Sigmoid colon (tissue), 4 donors: Measurements from ENCODE around the gene SULF2.

ENCODE experiments used
- EP300 ChIP-seq, 4 donors: sonication (generic); formaldehyde crosslinking; IDR thresholded peaks; one replicate each; pipeline ENCODE4 v1.6.1; 2017; ENCODE audit warnings: antibody characterized with exemption in 4 of 4
- POLR2A ChIP-seq, 2 donors: fragments of 450-650 bp; IDR thresholded peaks; one replicate each; pipeline ENCODE4 v1.6.1; 2016; ENCODE audit warnings: antibody characterized with exemption in 2 of 2, mild to moderate bottlenecking in 2 of 2, moderate library complexity in 2 of 2
- POLR2AphosphoS5 ChIP-seq, 4 donors: sonication (generic); formaldehyde crosslinking; IDR thresholded peaks; one replicate each; pipeline ENCODE4 v1.6.1; 2017; ENCODE audit warnings: antibody characterized with exemption in 4 of 4
- TF ChIP-seq, protein P1 (sequence below), 4 experiments: fragments of 450-650 bp in 3 of 4; fragments of 200-600 bp in 1 of 4; IDR thresholded peaks; one replicate each; pipeline ENCODE4 v1.5.1; 2016 to 2019; ENCODE audit warnings: antibody characterized with exemption in 4 of 4, mild to moderate bottlenecking in 3 of 4, moderate library complexity in 2 of 4

DNA sequence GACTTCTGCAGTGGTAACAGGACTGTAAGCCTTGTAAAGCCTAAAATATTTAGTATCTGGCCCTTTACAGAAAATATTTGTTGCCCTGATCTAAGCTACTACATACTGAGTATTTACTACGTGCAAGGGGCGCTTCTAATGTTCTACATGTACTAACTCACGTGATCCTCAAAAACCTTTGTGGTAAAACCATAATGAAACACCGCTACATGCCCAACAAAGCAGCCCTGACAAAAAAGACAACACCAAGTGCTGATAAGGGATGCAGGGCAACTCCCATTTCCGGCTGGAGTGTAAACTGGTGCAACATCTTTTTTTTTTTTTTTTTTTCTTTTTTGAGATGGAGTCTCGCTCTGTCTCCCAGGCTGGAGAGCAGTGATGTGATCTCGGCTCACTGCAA lies 85.0 kb downstream of the SULF2 start:
- TF ChIP-seq, protein P1, sequence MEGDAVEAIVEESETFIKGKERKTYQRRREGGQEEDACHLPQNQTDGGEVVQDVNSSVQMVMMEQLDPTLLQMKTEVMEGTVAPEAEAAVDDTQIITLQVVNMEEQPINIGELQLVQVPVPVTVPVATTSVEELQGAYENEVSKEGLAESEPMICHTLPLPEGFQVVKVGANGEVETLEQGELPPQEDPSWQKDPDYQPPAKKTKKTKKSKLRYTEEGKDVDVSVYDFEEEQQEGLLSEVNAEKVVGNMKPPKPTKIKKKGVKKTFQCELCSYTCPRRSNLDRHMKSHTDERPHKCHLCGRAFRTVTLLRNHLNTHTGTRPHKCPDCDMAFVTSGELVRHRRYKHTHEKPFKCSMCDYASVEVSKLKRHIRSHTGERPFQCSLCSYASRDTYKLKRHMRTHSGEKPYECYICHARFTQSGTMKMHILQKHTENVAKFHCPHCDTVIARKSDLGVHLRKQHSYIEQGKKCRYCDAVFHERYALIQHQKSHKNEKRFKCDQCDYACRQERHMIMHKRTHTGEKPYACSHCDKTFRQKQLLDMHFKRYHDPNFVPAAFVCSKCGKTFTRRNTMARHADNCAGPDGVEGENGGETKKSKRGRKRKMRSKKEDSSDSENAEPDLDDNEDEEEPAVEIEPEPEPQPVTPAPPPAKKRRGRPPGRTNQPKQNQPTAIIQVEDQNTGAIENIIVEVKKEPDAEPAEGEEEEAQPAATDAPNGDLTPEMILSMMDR (IDR thresholded peaks at IDR 0.05): no peak
- TF ChIP-seq POLR2AphosphoS5 (IDR thresholded peaks at IDR 0.05): no peak
- TF ChIP-seq EP300 (IDR thresholded peaks at IDR 0.05): no peak
- no peak for TF ChIP-seq POLR2A (IDR thresholded peaks at IDR 0.05)
